Activated CD8-positive, alpha-beta memory T cell treated with anti-CD3 and anti-CD28 coated beads, Interleukin-2, amount 50 U/mL, for 4 hours (primary cell): ENCODE data around the gene TLR2.
"Not testable (repeated sequence)": the region's sequence is repeated elsewhere in the genome, so short reads cannot be mapped to it uniquely, and the experiment has no call there.

Experiments used
- DNase-seq: peaks from one replicate; pipeline ENCODE4 v3.0.0-alpha.2; 2020

TLR2 gene

GRCh38 chr4:153661215-153661822 lies 22.8 kb upstream of the TLR2 start:
- DNase-seq, result no peak

DNA sequence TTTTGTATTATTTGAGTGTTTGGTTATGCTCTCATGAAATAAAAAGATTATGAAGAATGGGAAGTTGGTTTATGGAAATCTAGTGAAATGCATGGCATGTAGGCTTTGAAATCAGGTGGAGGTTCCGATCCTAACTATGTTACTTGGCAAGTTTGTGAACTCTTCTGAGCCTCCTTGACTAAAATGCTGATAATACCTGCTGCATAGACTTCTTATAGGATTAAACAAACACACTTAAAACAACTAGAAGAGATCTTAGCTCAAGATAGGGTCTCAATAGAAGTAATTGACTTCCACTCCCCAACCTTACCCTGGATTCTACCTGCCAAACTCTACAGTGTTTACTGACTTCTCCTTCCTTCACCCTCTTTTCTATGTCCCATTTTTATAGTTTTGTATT lies 22.2 kb upstream of the TLR2 start:
- no peak for DNase-seq

DNA sequence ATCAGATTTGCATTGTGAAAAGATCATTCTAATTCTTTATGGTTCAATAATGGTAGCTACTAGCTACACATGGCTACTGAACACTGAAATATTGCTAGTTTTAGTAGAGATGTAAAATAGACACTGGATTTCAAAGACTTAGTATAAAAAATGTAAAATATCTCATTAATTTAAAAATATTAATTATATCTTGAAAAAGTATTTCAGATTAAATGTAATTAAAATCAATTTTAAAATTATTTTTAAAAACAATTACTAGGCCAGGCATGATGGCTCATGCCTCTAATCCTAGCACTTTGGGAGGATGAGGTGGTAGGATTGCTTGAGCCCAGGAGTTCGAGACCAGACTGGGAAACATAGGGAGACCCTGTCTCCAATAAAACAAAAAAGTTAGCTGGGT lies 20.4 kb upstream of the TLR2 start:
- no peak for DNase-seq

DNA sequence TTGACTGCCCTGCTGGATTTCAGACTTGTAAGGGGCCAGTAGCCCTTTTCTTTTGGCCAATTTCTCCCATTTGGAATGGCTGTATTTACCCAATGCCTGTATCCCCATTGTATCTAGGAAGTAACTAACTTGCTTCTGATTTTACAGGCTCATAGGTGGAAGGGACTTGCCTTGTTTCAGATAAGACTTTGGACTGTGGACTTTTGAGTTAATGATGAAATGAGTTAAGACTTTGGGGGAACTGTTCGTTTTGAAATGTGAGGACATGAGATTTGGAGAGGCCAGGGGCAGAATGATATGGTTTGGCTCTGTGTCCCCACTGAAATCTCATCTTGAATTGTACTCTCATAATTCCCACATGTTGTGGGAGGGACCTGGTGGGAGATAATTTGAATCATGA lies 17.6 kb upstream of the TLR2 start:
- not testable (repeated sequence) for DNase-seq

DNA sequence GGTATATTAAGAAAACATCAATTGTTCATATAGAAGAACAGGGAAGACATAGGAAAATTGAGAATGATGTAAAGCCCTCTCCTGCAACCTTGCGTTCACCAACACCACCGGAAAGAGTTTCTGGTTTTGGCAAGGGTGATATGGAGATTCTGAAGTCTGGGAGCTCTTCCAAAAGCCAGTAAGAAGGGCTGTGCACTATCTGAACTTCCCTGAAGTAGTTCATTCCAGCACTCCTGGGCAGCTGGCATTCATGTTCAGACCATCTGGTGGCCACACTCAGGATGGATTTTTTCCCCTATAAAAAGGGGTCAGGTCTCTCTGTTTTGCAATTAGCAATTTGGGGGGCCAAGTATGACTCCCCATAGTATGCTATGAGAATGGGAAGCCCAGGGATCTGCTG lies 15.4 kb upstream of the TLR2 start:
- no peak for DNase-seq

GRCh38 chr4:153669838-153670237 lies 14.2 kb upstream of the TLR2 start:
- no peak for DNase-seq

DNA sequence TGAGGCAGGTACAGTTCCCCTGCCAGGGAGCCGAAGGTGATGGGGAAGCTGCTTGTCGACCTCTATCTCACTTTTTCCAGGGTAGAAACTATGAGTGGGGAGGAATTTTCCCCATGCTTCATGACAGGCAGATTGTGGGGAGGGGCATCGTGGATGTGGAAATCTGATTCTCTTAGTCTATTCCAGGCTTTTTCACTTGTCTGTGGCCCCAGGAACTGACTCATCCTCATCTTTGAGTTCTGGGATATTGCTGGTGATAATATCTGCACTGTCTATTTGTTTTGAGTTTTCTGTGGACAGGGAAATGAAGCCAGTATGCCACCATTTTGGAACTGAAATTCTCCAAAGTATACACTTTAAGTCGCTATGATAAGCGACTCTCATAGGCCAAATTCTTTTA lies 7.6 kb upstream of the TLR2 start:
- no peak for DNase-seq

DNA sequence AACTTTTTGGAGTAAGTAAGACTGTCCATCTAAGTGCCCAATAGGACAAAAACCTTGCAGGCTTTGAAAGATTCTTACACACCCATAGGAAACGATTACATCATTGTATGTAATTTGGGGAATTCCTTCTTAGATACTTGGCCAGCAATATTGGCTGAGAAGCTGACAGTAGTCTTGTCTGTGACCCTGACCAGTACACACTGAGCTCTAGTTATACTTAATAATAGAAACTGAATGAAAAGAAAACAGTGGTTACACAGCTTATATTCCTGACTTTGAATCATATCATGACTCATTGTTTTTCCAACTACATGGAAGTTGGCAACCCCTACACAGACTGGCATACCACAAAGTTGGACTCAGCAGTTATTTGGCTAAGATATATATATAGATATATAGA lies 7.1 kb upstream of the TLR2 start:
- DNase-seq, result no peak

DNA sequence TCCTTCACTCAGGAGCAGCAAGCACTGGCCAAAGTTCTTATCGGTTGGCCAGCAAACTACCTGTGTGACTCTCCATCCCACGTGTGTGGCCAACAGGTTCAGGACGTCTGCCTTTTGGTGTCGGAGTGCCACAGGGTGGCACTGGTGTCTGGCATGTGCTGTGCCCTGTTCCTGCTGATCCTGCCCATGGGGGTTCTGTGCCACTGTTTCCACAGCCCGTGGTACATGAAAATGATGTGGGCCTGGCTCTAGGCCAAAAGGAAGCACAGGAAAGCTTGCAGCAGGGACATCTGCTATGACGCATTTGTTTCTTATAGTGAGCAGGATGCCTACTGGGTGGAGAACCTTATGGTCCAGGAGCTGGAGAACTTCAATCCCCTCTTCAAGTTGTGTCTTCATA lies 4.6 kb upstream of the TLR2 start:
- DNase-seq, result no peak

GRCh38 chr4:153683763-153684181 lies 308 bp upstream of the TLR2 start:
- DNase-seq, result no peak

DNA sequence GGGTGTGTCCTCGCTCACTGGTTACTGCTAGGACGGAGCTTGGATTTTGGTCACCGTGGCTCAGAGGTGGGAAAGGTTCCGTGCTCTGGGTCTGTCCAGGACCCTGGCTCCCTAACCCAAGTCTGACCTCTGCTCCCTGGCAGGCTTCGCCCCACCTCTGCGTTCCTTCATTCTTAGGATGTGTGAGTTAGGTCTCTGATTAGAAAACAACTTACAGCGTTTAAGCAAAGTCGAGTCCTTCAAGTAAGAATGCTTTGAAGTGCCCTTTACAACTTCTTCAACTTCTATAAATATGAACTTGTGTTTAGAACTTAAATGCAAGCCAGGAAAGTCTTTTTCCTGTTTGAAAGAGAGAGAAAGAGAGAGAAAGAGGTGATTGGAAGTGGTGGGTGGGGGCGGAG lies 891 bp downstream of the TLR2 start:
- DNase-seq, result no peak

GRCh38 chr4:153704522-153704921 lies 20.4 kb downstream of the TLR2 start:
- no peak for DNase-seq

GRCh38 chr4:153705743-153706468 lies 21.8 kb downstream of the TLR2 start:
- DNase-seq, result no peak

- no peak for DNase-seq
Measured at GRCh38 chr4:153706519-153706918, 22.4 kb downstream of the TLR2 start.

GRCh38 chr4:153710681-153711080 lies 26.6 kb downstream of the TLR2 start:
- DNase-seq, result no peak

DNA sequence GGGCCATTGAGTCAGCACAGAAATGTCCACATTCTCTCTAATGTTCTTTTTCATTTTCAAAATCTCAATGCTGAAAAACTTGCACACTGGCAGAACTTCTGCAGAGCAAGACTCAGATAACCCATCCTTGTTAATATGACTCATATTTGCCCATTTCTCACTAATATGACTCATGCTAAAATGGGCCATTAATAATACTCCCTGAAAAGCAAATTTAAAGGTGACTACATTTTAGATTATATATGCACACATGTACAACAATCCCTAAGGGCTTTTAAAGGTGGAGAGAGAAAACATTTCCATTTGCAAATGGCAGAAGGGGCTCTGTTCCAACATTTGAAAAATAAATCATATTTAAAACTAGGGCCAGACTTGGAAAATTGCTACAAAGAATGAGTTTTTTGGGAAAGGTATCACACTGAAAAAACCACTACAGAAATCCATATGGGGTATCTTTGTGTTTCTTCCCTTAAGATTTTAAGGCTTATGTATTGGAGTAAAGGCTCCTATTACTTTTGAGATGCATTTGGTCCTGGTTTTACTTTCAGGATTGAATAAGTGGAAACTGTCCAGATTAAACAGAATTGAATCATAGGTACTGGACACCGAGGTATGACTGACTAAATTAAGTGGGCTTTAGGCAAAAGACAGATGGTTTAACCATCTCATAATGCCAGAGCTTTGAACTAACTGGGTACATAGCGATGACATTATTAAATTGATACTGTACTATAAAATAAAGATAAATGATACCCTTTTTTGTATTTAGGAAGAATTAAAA lies 30.0 kb downstream of the TLR2 start:
- DNase-seq, result no peak

DNA sequence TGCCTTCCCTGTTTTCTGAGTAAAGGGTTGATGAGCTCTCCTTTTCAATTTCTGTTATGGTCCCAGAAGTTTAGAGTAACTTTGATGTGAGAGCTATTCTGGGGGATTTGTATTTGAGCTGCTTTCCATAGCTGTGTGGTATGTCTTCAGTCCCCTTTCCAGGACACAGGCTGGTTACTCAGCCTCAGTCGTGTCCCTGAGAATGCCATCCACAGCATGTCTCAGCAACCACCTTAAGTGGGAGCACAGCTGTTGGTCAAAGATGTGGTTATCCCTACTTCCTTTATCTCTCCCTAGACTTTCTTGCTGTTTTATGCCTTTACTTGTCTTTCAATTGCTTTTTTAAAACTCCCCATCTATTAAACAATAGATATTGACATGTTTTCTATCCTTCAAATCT lies 38.0 kb downstream of the TLR2 start:
- no peak for DNase-seq

DNA sequence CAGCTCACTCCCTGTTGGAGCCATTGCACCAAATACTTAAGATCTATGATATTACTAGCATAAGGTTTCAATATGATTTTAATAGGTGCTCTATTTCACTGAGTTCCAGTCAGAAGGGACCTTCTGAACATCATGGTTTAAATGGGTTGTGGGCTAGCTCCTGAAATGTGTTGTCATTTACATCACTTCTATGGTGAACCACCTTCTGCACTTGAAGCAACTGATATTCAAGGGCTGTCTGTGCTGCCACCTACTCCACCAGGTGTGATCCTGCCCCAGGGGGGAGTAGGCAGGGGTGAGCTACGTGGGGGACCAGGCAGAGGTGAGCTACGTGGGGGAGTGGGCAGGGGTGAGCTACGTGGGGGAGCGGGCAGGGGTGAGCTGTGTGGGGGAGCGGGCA lies 40.5 kb downstream of the TLR2 start:
- no peak for DNase-seq

DNA sequence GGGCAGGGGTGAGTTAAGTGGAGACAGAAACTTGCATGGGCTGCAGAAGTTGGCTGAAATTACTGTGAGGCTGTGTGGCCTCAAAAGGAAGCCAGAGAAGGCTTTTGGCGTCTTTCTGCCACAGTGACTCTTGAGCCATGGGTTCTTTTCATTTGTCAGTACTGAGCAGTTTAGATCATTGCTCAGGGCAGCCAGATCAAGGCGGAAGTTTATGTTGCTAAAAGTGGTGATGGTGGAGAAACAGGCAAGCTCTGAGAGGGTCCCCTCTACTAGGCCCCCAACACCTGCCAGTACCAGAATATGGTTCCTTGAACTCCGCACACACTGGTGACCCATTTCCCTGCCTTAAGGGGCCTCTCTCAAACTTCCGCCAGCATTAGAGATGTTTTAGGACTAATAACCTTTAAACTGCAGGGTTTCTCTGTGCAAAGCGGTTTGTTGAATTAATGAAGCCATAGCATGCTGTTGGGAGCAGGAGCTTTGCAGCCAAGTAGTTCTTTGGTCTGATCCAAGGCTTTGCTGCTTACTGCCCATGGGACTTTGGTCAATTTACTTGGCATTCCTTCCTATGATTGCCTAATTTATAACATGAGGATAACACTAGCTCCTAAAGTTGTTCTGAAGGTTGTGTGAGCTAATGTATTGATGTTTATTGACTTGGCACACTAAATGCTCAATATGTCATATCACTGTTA lies 41.2 kb downstream of the TLR2 start:
- no peak for DNase-seq

DNA sequence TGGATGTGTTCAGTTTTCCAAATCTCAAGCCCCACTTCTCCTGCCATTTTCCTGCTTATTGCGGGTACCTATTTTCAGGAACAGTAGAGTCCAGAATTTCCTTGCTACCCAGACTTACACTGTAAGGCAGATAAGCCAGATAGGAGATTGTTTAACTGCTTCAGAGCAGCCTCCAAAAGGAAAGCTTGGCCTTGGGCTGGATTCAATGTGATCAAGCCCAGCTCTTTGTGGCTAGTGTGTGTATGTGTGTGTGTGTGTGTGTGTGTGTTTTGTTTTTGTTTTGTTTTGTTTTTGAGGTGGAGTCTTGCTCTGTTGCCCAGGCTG lies 41.7 kb downstream of the TLR2 start:
- no peak for DNase-seq

GRCh38 chr4:153728151-153728550 lies 44.1 kb downstream of the TLR2 start:
- no peak for DNase-seq

DNA sequence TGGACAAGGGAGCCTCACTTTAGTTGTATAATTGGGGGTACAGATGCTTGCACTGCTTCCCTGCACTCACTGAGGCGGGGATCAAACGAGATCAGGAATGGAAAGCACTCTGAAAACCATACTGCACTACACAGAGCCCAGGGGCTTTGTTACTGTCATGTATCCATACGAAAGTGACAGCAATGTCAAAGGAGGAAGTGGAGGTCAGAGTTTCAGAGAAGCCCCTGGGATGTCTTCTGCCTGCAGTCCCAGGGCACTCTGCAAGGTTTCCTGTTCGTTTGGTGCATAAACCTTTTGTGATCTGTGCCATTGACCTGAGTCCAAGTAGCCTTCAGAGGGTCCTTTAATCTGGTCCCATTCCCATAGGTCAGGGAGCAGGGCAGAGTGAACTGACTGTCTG lies 44.6 kb downstream of the TLR2 start:
- no peak for DNase-seq

DNA sequence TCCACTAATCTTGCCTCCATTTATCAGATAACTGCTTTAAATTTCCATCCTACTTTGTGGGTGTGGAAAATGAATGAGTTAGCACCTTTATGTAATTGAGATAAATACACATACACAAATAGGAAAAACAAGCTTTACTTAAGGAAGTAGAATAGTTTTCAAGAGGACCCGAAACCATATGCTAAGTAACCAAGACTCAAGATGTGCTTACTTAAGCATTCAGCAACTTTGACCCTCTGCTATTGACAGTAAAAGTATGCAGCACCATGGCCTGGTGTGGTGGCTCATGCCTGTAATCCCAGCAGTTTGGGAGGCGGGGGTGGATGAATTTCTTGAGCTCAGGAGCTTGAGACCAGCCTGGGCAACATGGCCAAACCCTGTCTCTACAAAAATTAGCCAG lies 45.8 kb downstream of the TLR2 start:
- DNase-seq, result no peak

DNA sequence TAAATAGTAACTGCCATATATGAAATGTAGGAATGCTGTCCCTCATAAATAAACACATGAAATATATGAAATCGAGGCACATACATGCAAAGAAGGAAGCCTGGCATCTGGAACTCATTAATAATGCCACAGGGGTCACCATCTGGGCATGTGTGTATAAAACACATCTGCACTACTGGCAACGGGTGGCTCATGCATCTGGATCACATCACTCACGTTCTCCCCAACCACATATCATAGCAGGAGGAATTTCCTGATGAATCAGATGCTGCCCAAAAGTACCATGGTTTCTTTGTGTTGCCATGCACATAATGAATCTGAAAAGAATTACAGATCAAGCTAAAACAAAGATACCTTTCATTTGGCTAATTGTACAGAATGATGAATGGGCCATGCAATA lies 47.2 kb downstream of the TLR2 start:
- no peak for DNase-seq
